Gastroesophageal sphincter (tissue), 4 donors: ENCODE measurements around the gene MYPN. TPM values are rescaled to one million over a fixed set of nuclear protein-coding genes. Genes with fewer than 3 reads are reported as not detected.

Experiments
- ATAC-seq: fragments of 150-250 bp; one replicate; pipeline ENCODE4 v1.9.1; 2016; ENCODE audit warnings: mild to moderate bottlenecking, moderate library complexity
- H3K27ac ChIP-seq, 4 donors: fragments of 200-600 bp; sonication (generic) in 3 of 4; 1 replicate in 3 of 4; 2 replicates in 1 of 4; pipeline ENCODE4 v1.5.1; 2016 to 2019
- H3K27me3 ChIP-seq: fragments of 200-600 bp; sonication (generic); one replicate; pipeline ENCODE4 v1.5.1; 2019
- H3K36me3 ChIP-seq, 2 donors: fragments of 200-600 bp; sonication (generic); one replicate each; pipeline ENCODE4 v1.5.1; 2019; ENCODE audit warnings: control low read depth in 1 of 2
- H3K4me1 ChIP-seq, 3 donors: fragments of 200-600 bp; sonication (generic); 1 replicate in 2 of 3; 2 replicates in 1 of 3; pipeline ENCODE4 v1.5.1; 2016 to 2019; ENCODE audit warnings: control low read depth in 2 of 3
- H3K4me3 ChIP-seq, 2 donors: fragments of 200-600 bp; sonication (generic); one replicate each; pipeline ENCODE4 v1.5.1; 2019; ENCODE audit warnings: mild to moderate bottlenecking in 1 of 2, moderate library complexity in 1 of 2
- H3K9me3 ChIP-seq, 3 donors: fragments of 200-600 bp; sonication (generic); one replicate each; pipeline ENCODE4 v1.5.1; 2017 to 2019; ENCODE audit warnings: control low read depth in 2 of 3
- EP300 ChIP-seq: sonication (generic); formaldehyde crosslinking; IDR thresholded peaks from one replicate; pipeline ENCODE4 v1.6.1; 2017; ENCODE audit warnings: antibody characterized with exemption, mild to moderate bottlenecking
- POLR2A ChIP-seq, 2 donors: fragments of 450-650 bp; IDR thresholded peaks; one replicate each; pipeline ENCODE4 v1.6.1; 2017; ENCODE audit warnings: antibody characterized with exemption in 2 of 2, mild to moderate bottlenecking in 2 of 2, moderate library complexity in 1 of 2
- POLR2AphosphoS5 ChIP-seq: sonication (generic); formaldehyde crosslinking; IDR thresholded peaks from one replicate; pipeline ENCODE4 v1.6.1; 2017; ENCODE audit warnings: antibody characterized with exemption
- WGBS, 2 donors: methylation state at CpG; one replicate each; pipeline ENCODE4 v1.1.5; 2018; ENCODE audit warnings: low coverage in 1 of 2; 5-methylcytosine and 5-hydroxymethylcytosine counted together
- total RNA-seq, 4 donors: library from RNA; depleted of rRNA; stranded (reverse); fragments of >200 nt; gene quantifications; one replicate each; pipeline ENCODE4 v1.1.0, GENCODE V29; 2016
- TF ChIP-seq, protein P1 (sequence below), 4 experiments: fragments of 200-600 bp in 2 of 4; fragments of 450-650 bp in 2 of 4; sonication (generic) in 1 of 4; IDR thresholded peaks; one replicate each; pipeline ENCODE4 v1.5.1; 2017 to 2019; ENCODE audit warnings: antibody characterized with exemption in 4 of 4, mild to moderate bottlenecking in 2 of 4, moderate library complexity in 2 of 4

MYPN gene
- total RNA-seq, 4 donors from 2014 or later = 0.79 to 1.9 TPM; not detected in 2

DNA sequence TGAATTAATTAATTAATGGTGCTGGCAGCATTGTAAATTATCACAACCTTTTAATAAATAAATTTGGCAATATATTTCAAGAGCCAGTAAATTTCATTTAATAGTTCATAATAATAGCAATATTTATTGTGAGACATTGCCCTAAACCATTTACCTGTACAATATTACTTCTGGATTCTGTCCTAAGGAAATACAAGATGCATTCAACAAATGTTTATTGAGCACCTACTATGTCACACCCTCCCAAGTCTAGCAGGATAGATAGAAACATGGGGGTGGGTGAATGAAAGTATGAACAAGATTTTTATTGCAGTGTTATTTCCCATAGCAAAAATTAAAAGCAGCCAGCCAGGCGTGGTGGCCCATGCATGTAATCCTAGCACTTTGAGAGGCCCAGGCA, 29.9 kb upstream of the MYPN start:
- no peak overlapping the region for H3K4me3 ChIP-seq
- no peak overlapping the region for H3K27ac ChIP-seq
- TF ChIP-seq, protein P1, sequence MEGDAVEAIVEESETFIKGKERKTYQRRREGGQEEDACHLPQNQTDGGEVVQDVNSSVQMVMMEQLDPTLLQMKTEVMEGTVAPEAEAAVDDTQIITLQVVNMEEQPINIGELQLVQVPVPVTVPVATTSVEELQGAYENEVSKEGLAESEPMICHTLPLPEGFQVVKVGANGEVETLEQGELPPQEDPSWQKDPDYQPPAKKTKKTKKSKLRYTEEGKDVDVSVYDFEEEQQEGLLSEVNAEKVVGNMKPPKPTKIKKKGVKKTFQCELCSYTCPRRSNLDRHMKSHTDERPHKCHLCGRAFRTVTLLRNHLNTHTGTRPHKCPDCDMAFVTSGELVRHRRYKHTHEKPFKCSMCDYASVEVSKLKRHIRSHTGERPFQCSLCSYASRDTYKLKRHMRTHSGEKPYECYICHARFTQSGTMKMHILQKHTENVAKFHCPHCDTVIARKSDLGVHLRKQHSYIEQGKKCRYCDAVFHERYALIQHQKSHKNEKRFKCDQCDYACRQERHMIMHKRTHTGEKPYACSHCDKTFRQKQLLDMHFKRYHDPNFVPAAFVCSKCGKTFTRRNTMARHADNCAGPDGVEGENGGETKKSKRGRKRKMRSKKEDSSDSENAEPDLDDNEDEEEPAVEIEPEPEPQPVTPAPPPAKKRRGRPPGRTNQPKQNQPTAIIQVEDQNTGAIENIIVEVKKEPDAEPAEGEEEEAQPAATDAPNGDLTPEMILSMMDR (IDR thresholded peaks at IDR 0.05) = no peak
- no peak for TF ChIP-seq POLR2A (IDR thresholded peaks at IDR 0.05)
- no peak for TF ChIP-seq POLR2AphosphoS5
- TF ChIP-seq EP300 = no peak
- no peaks in the 10 kb centered on the region for H3K36me3 ChIP-seq
- no peaks in the 10 kb centered on the region for H3K9me3 ChIP-seq
- H3K27me3 ChIP-seq = no peaks in the 10 kb centered on the region
- no peak for ATAC-seq
- WGBS, 2 donors = 89 to 100% methylated on average over 1 of the region's 1 CpG
- peaks cover 0 to 7% (median 3%) of the 10 kb centered on the region in 3 donors for H3K4me1 ChIP-seq

DNA sequence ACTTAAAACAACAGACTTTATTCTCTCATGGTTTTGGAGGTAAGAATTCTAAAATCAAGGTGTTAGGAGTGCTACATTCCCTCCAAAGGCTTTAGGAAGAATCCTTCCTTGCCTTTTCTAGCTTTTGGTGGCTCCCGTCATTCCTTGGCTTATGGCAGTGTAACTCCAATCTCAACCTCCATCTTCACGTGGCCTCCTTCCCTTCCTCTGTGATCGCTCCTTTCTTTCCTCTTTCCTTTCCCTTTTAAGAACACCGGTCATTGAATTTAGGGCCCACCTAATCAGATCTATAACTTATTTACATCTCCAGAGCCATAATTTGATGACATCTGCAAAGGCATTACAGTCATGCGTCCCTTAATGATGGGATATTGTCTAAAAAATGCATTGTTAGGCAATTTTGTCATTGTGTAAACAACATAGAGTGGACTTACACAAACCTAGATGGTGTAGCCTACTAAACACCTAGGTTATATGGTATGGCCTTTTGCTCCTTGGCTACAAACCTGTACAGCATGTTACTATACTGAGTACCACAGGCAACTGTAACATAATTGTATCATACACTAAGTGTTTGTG, 28.3 kb upstream of the MYPN start:
- Histone ChIP-seq H3K4me3 (no peak overlapping the region), H3K9me3 (no peaks in the 10 kb centered on the region), H3K4me1 (peaks cover 0 to under 1% (median 0%) of the 10 kb centered on the region in 3 donors), H3K27me3 (no peaks in the 10 kb centered on the region), H3K27ac (no peak overlapping the region), H3K36me3 (no peaks in the 10 kb centered on the region)
- ATAC-seq = no peak
- TF ChIP-seq, protein P1 (IDR thresholded peaks at IDR 0.05) = no peak
- TF ChIP-seq EP300 (no peak), POLR2AphosphoS5 (no peak), POLR2A (IDR thresholded peaks at IDR 0.05) (no peak)
- 73 to 83% methylated on average over 3 to 5 of the region's 5 CpGs for WGBS, 2 donors

DNA sequence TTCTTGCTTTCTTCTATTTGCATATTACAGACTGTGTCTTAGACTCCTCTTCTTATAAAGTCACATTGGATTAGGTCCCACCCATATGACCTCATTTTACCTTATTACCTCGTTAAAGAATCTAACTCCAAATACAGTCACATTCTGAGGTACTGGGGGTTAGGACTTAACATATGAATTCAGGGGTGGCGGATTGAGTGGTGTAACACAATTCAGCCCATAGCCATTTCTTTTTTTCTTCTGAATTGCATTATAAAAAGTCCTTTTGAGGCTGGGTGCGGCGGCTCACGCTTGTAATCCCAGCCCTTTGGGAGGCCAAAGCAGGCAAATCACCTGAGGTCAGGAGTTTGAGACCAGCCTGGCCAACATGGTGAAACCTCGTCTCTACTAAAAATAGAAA, 27.4 kb upstream of the MYPN start:
- 81 to 86% methylated on average over 4 to 5 of the region's 6 CpGs for WGBS, 2 donors
- H3K27ac ChIP-seq = no peak overlapping the region
- no peak for ATAC-seq
- H3K4me3 ChIP-seq = no peak overlapping the region
- TF ChIP-seq POLR2AphosphoS5 = no peak
- TF ChIP-seq EP300 = no peak
- TF ChIP-seq, protein P1 (IDR thresholded peaks at IDR 0.05) = no peak
- TF ChIP-seq POLR2A (IDR thresholded peaks at IDR 0.05) = no peak
- H3K36me3 ChIP-seq = no peaks in the 10 kb centered on the region
- H3K27me3 ChIP-seq = no peaks in the 10 kb centered on the region
- H3K9me3 ChIP-seq = no peaks in the 10 kb centered on the region
- H3K4me1 ChIP-seq = no peaks in the 10 kb centered on the region

GRCh38 chr10:68082872-68083271, 26.4 kb upstream of the MYPN start:
- TF ChIP-seq EP300 = no peak
- TF ChIP-seq, protein P1 (IDR thresholded peaks at IDR 0.05) = peak in 3 of 4 experiments; percentile 39 to 54 (median 48)
- H3K9me3 ChIP-seq = no peaks in the 10 kb centered on the region
- no peak overlapping the region for H3K27ac ChIP-seq
- WGBS, 2 donors = 31 to 40% methylated on average over 1 of the region's 1 CpG
- H3K27me3 ChIP-seq = no peaks in the 10 kb centered on the region
- H3K4me3 ChIP-seq = no peak overlapping the region
- no peaks in the 10 kb centered on the region for H3K36me3 ChIP-seq
- H3K4me1 ChIP-seq = no peaks in the 10 kb centered on the region
- no peak for ATAC-seq

- Histone ChIP-seq H3K36me3 (no peaks in the 10 kb centered on the region), H3K4me1 (no peaks in the 10 kb centered on the region), H3K27ac (no peak overlapping the region), H3K9me3 (no peaks in the 10 kb centered on the region), H3K4me3 (no peak overlapping the region), H3K27me3 (no peaks in the 10 kb centered on the region)
- TF ChIP-seq EP300 = no peak
- TF ChIP-seq POLR2A (IDR thresholded peaks at IDR 0.05) = no peak
- no peak for TF ChIP-seq POLR2AphosphoS5
- TF ChIP-seq, protein P1 (IDR thresholded peaks at IDR 0.05) = no peak
- ATAC-seq = no peak
- WGBS, 2 donors = 30 to 36% methylated on average over 1 of the region's 1 CpG
Observed at GRCh38 chr10:68083953-68084352, 25.3 kb upstream of the MYPN start.
